BLaER1 (cell line): ENCODE results near the gene ZNF790.
"Not testable (repeated sequence)": the region's sequence is repeated elsewhere in the genome, so short reads cannot be mapped to it uniquely, and the experiment has no call there.

Experiments
- H3K27ac ChIP-seq: shearing (Covaris generic); formaldehyde crosslinking; 2 replicates; pipeline ENCODE4 v1.8.1; 2022
- H3K27me3 ChIP-seq: shearing (Covaris generic); formaldehyde crosslinking; 2 replicates; pipeline ENCODE4 v1.8.1; 2022
- H3K36me3 ChIP-seq: shearing (Covaris generic); formaldehyde crosslinking; 2 replicates; pipeline ENCODE4 v1.8.1; 2022
- H3K4me1 ChIP-seq: shearing (Covaris generic); formaldehyde crosslinking; 2 replicates; pipeline ENCODE4 v1.8.1; 2022
- H3K4me2 ChIP-seq: shearing (Covaris generic); formaldehyde crosslinking; 2 replicates; pipeline ENCODE4 v1.8.1; 2022
- H3K4me3 ChIP-seq: shearing (Covaris generic); formaldehyde crosslinking; 2 replicates; pipeline ENCODE4 v1.8.1; 2022
- H3K9ac ChIP-seq: shearing (Covaris generic); formaldehyde crosslinking; 2 replicates; pipeline ENCODE4 v1.8.1; 2022
- H3K9me3 ChIP-seq: shearing (Covaris generic); formaldehyde crosslinking; 2 replicates; pipeline ENCODE4 v1.8.1; 2022
- H4K20me1 ChIP-seq: shearing (Covaris generic); formaldehyde crosslinking; 2 replicates; pipeline ENCODE4 v1.8.1; 2022
- Cebpa-rat ChIP-seq: shearing (Covaris generic); IDR thresholded peaks from 2 replicates; pipeline ENCODE4 v1.8.1; 2022

ZNF790 gene

GRCh38 chr19:36837176-36837905, 846 bp downstream of the ZNF790 start:
- Histone ChIP-seq H3K9ac (peak overlapping the region; percentile 86), H3K9me3 (peaks cover 70% of the 10 kb centered on the region), H3K4me2 (peak overlapping the region; percentile 86), H3K27me3 (no peaks in the 10 kb centered on the region), H3K36me3 (peaks cover 75% of the 10 kb centered on the region), H4K20me1 (no peaks in the 10 kb centered on the region), H3K27ac (peak overlapping the region; percentile 87), H3K4me3 (peak overlapping the region; percentile 77), H3K4me1 (peaks cover 18% of the 10 kb centered on the region)
- TF ChIP-seq Cebpa-rat, result no peak

GRCh38 chr19:36833430-36833829, 4.8 kb downstream of the ZNF790 start:
- peaks cover 14% of the 10 kb centered on the region for H3K4me1 ChIP-seq
- H4K20me1 ChIP-seq, result no peaks in the 10 kb centered on the region
- no peak overlapping the region for H3K27ac ChIP-seq
- H3K27me3 ChIP-seq, result no peaks in the 10 kb centered on the region
- no peak for TF ChIP-seq Cebpa-rat
- no peak overlapping the region for H3K4me2 ChIP-seq
- no peak overlapping the region for H3K4me3 ChIP-seq
- peaks cover 88% of the 10 kb centered on the region for H3K9me3 ChIP-seq
- H3K36me3 ChIP-seq, result peaks cover 84% of the 10 kb centered on the region
- no peak overlapping the region for H3K9ac ChIP-seq

- no peaks in the 10 kb centered on the region for H3K4me1 ChIP-seq
- H3K27me3 ChIP-seq, result no peaks in the 10 kb centered on the region
- no peak for TF ChIP-seq Cebpa-rat
- no peak overlapping the region for H3K27ac ChIP-seq
- no peaks in the 10 kb centered on the region for H4K20me1 ChIP-seq
- peaks cover 100% of the 10 kb centered on the region for H3K9me3 ChIP-seq
- no peak overlapping the region for H3K4me2 ChIP-seq
- H3K36me3 ChIP-seq, result peaks cover 100% of the 10 kb centered on the region
- H3K4me3 ChIP-seq, result no peak overlapping the region
- H3K9ac ChIP-seq, result no peak overlapping the region
Measured at GRCh38 chr19:36821758-36822157, 16.4 kb downstream of the ZNF790 start.

- TF ChIP-seq Cebpa-rat, result no peak
- H3K4me2 ChIP-seq, result no peak overlapping the region
- no peak overlapping the region for H3K27ac ChIP-seq
- peaks cover 100% of the 10 kb centered on the region for H3K36me3 ChIP-seq
- H3K27me3 ChIP-seq, result no peaks in the 10 kb centered on the region
- peaks cover 100% of the 10 kb centered on the region for H3K9me3 ChIP-seq
- H3K9ac ChIP-seq, result no peak overlapping the region
- H3K4me3 ChIP-seq, result peak overlapping the region; percentile 28; the same call in 1 of the 2 replicates
- no peaks in the 10 kb centered on the region for H3K4me1 ChIP-seq
- no peaks in the 10 kb centered on the region for H4K20me1 ChIP-seq
Measured at GRCh38 chr19:36819130-36819630, 19.0 kb downstream of the ZNF790 start.

- Histone ChIP-seq H4K20me1 (no peaks in the 10 kb centered on the region), H3K9me3 (peaks cover 98% of the 10 kb centered on the region), H3K9ac (no peak overlapping the region), H3K27ac (no peak overlapping the region), H3K36me3 (peaks cover 93% of the 10 kb centered on the region), H3K4me2 (no peak overlapping the region), H3K27me3 (no peaks in the 10 kb centered on the region), H3K4me1 (no peaks in the 10 kb centered on the region), H3K4me3 (no peak overlapping the region)
- no peak for TF ChIP-seq Cebpa-rat
Measured at GRCh38 chr19:36807029-36807428, 31.2 kb downstream of the ZNF790 start.

GRCh38 chr19:36805364-36805763, 32.8 kb downstream of the ZNF790 start:
- no peak for TF ChIP-seq Cebpa-rat
- Histone ChIP-seq H3K4me2 (no peak overlapping the region), H3K9ac (no peak overlapping the region), H3K36me3 (peaks cover 100% of the 10 kb centered on the region), H3K4me1 (no peaks in the 10 kb centered on the region), H3K4me3 (no peak overlapping the region), H4K20me1 (no peaks in the 10 kb centered on the region), H3K27ac (no peak overlapping the region), H3K27me3 (no peaks in the 10 kb centered on the region), H3K9me3 (peaks cover 98% of the 10 kb centered on the region)

- Histone ChIP-seq H3K4me3 (peak overlapping the region; percentile 82), H4K20me1 (no peaks in the 10 kb centered on the region), H3K36me3 (peaks cover 42% of the 10 kb centered on the region), H3K9ac (peak overlapping the region; percentile 87), H3K4me1 (peaks cover 10% of the 10 kb centered on the region), H3K27me3 (no peaks in the 10 kb centered on the region), H3K4me2 (peak overlapping the region; percentile 69), H3K9me3 (peaks cover 77% of the 10 kb centered on the region), H3K27ac (peak overlapping the region; percentile 88)
- no peak for TF ChIP-seq Cebpa-rat
Measured at GRCh38 chr19:36797786-36798108, 40.4 kb downstream of the ZNF790 start.

- Histone ChIP-seq H4K20me1 (no peaks in the 10 kb centered on the region), H3K4me2 (peak overlapping the region; percentile 63), H3K27ac (peak overlapping the region; percentile 88), H3K4me3 (peak overlapping the region; percentile 82), H3K36me3 (peaks cover 31% of the 10 kb centered on the region), H3K27me3 (no peaks in the 10 kb centered on the region), H3K9me3 (peaks cover 77% of the 10 kb centered on the region), H3K4me1 (peaks cover 10% of the 10 kb centered on the region), H3K9ac (peak overlapping the region; percentile 61)
- no peak for TF ChIP-seq Cebpa-rat
Measured at GRCh38 chr19:36796714-36796992, 41.5 kb downstream of the ZNF790 start.

GRCh38 chr19:36791420-36792141, 46.6 kb downstream of the ZNF790 start:
- not testable (repeated sequence) for H4K20me1 ChIP-seq, H3K4me2 ChIP-seq, H3K36me3 ChIP-seq, H3K9ac ChIP-seq, H3K4me3 ChIP-seq, H3K4me1 ChIP-seq, H3K27me3 ChIP-seq, H3K27ac ChIP-seq
- H3K9me3 ChIP-seq, result peaks cover 87% of the 10 kb centered on the region

GRCh38 chr19:36775768-36776167, 62.4 kb downstream of the ZNF790 start:
- H3K36me3 ChIP-seq, result peaks cover 25% of the 10 kb centered on the region
- H3K9ac ChIP-seq, result no peak overlapping the region
- H3K9me3 ChIP-seq, result peaks cover 70% of the 10 kb centered on the region
- no peaks in the 10 kb centered on the region for H3K27me3 ChIP-seq
- H3K27ac ChIP-seq, result no peak overlapping the region
- no peaks in the 10 kb centered on the region for H4K20me1 ChIP-seq
- TF ChIP-seq Cebpa-rat, result no peak
- no peak overlapping the region for H3K4me2 ChIP-seq
- no peak overlapping the region for H3K4me3 ChIP-seq
- peaks cover 8% of the 10 kb centered on the region for H3K4me1 ChIP-seq
